AG04450 (cell line): ENCODE data around the gene GRID1. TPM values are rescaled to one million over a fixed set of nuclear protein-coding genes. Genes with fewer than 3 reads are reported as not detected.

Source experiments
- CTCF ChIA-PET: fragments of 300-600, 350-600 bp; formaldehyde crosslinking; extraction: SDS; loops from one replicate; lab custom pipeline; 2022; ENCODE audit warnings: antibody characterized with exemption, inconsistent platforms; lab: Charles Lee
- POLR2A ChIA-PET: fragments of 350-600 bp; formaldehyde crosslinking; extraction: SDS; loops from one replicate; lab custom pipeline; 2021; ENCODE audit warnings: antibody characterized with exemption, inconsistent platforms; lab: Yijun Ruan, JAX
- DNase-seq: peaks from one replicate; pipeline ENCODE4 v3.0.0-alpha.2; 2011; ENCODE audit warnings: low read depth, low spot score
- H3K27ac ChIP-seq: one replicate; pipeline ENCODE4 v1.5.1; 2012; ENCODE audit warnings: low read depth, low read length, control low read depth
- H3K27me3 ChIP-seq: one replicate; pipeline ENCODE4 v1.6.0; 2012; ENCODE audit warnings: low read length; ENCODE audit not compliant: control insufficient read depth, insufficient read depth
- H3K4me3 ChIP-seq: 2 replicates; pipeline ENCODE4 v1.5.1; 2011; ENCODE audit warnings: mild to moderate bottlenecking, low read depth, low read length, control low read depth
- H3K9me3 ChIP-seq: 2 replicates; pipeline ENCODE4 v1.5.1; 2012; ENCODE audit warnings: low read length; ENCODE audit not compliant: control insufficient read depth, insufficient read depth
- polyA plus RNA-seq: library from polyadenylated mRNA; depleted of rRNA; stranded (reverse); fragments of >200 nt; gene quantifications from 2 replicates; pipeline ENCODE4 v1.2.3, GENCODE V29; 2011
- TF ChIP-seq, protein P1 (sequence below): IDR thresholded peaks from 2 replicates; pipeline ENCODE4 v1.5.1; 2011; ENCODE audit warnings: low read depth, low read length, control low read depth, inconsistent platforms

Gene GRID1
- polyA plus RNA-seq, 1 experiment = not detected

DNA sequence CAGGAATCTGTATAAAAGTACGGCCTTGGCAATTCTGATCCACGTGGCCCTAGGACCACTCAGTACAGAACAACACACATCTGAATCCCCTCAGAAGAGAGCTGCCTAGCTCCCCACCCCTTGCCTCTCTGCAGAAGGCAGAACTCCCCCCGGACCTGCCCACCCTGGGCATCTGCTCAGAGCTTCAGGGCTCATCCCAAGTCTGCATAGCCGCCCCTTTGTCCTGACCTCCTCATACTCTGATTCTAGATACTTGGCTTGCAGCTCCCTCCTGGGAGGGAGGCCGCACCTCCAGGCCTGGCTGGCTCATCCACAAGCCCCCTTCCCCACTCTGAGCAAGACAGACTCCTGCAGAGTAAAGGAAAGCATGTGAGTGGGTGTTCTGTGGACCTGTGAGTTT lies 49.6 kb downstream of the GRID1 start:
- CTCF ChIA-PET = no interaction called here
- no peak overlapping the region for H3K4me3 ChIP-seq
- POLR2A ChIA-PET = no interaction called here

GRCh38 chr10:86316274-86316835 lies 50.2 kb downstream of the GRID1 start:
- TF ChIP-seq, protein P1, sequence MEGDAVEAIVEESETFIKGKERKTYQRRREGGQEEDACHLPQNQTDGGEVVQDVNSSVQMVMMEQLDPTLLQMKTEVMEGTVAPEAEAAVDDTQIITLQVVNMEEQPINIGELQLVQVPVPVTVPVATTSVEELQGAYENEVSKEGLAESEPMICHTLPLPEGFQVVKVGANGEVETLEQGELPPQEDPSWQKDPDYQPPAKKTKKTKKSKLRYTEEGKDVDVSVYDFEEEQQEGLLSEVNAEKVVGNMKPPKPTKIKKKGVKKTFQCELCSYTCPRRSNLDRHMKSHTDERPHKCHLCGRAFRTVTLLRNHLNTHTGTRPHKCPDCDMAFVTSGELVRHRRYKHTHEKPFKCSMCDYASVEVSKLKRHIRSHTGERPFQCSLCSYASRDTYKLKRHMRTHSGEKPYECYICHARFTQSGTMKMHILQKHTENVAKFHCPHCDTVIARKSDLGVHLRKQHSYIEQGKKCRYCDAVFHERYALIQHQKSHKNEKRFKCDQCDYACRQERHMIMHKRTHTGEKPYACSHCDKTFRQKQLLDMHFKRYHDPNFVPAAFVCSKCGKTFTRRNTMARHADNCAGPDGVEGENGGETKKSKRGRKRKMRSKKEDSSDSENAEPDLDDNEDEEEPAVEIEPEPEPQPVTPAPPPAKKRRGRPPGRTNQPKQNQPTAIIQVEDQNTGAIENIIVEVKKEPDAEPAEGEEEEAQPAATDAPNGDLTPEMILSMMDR = no peak
- DNase-seq = no peak
- ChIA-PET CTCF (no interaction called here), POLR2A (no interaction called here)
- Histone ChIP-seq H3K4me3 (no peak overlapping the region), H3K27me3 (no peaks in the 10 kb centered on the region), H3K27ac (no peak overlapping the region), H3K9me3 (no peaks in the 10 kb centered on the region)

More for the DNA sequence above, 49.6 kb downstream of the GRID1 start:
- no peaks in the 10 kb centered on the region for H3K27me3 ChIP-seq
- H3K9me3 ChIP-seq = no peaks in the 10 kb centered on the region
- no peak overlapping the region for H3K27ac ChIP-seq
- TF ChIP-seq, protein P1 = no peak
- no peak for DNase-seq

DNA sequence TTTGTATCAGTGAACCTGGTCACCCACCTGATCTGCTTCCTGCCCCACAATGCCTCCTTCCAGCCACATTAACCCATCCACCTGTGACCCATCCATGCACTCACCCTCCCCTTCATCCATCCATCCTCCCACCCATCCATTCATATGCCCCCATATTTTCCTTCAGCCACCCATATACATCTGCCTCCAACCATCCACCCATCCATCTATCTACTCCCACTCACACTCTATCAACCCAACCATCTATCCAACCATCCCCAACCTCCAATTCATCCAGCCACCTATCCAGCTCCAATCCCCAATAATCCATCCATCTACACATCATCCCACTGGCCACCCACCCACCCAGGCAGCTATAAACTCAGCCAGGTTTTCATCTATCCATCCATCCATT lies 51.0 kb downstream of the GRID1 start:
- no peak for DNase-seq
- ChIA-PET CTCF (no interaction called here), POLR2A (no interaction called here)
- H3K9me3 ChIP-seq = no peaks in the 10 kb centered on the region
- no peak overlapping the region for H3K27ac ChIP-seq
- TF ChIP-seq, protein P1 = no peak
- H3K27me3 ChIP-seq = no peaks in the 10 kb centered on the region
- no peak overlapping the region for H3K4me3 ChIP-seq

- DNase-seq = no peak
- Histone ChIP-seq H3K9me3 (no peaks in the 10 kb centered on the region), H3K27me3 (no peaks in the 10 kb centered on the region), H3K27ac (no peak overlapping the region), H3K4me3 (no peak overlapping the region)
- ChIA-PET CTCF (no interaction called here), POLR2A (no interaction called here)
- TF ChIP-seq, protein P1 = no peak
These were observed 51.7 kb downstream of the GRID1 start for GRCh38 chr10:86314616-86315548.

DNA sequence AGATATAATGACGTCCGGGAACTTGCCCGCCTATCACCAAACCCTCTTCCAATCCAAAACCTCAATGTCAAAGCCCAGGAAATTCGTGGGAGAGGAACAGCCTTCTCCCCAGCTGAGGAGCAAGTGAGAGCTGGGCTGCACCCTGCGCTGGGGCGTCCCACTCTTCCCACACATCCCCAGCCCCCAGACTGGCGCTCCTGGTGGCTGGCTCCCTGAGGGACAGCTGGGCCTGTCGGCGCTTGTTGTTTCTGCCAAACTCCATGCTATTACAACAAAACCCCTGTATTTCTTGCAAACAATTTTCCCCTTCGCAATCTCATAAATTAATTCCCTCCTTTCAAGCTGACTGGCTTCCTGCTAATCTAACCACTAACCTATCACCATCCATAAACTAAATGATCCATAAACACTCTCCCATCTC lies 53.0 kb downstream of the GRID1 start:
- TF ChIP-seq, protein P1 = no peak
- no peak overlapping the region for H3K4me3 ChIP-seq
- no peak overlapping the region for H3K27ac ChIP-seq
- POLR2A ChIA-PET = no interaction called here
- CTCF ChIA-PET = no interaction called here
- no peaks in the 10 kb centered on the region for H3K9me3 ChIP-seq
- no peaks in the 10 kb centered on the region for H3K27me3 ChIP-seq
- no peak for DNase-seq
